K562 (cell line): ENCODE measurements around the gene CENPT. TPM values are rescaled to one million over a fixed set of nuclear protein-coding genes. Genes with fewer than 3 reads are reported as not detected.

Experiments
- CC2D1A ChIP-seq: fragments of 450-650 bp; IDR thresholded peaks from 2 replicates; pipeline ENCODE4 v1.6.1; 2017; ENCODE audit warnings: mild to moderate bottlenecking
- EP300 ChIP-seq: IDR thresholded peaks from 2 replicates; pipeline ENCODE4 v1.6.1; 2012; ENCODE audit warnings: low read length, improper control_type of control experiment
- ESRRA ChIP-seq: fragments of 450-650 bp; IDR thresholded peaks from 2 replicates; pipeline ENCODE4 v1.6.1; 2014; ENCODE audit warnings: low read depth, mild to moderate bottlenecking, moderate library complexity, borderline replicate concordance
- FIP1L1 ChIP-seq: fragments of 200-400 bp; formaldehyde crosslinking; IDR thresholded peaks from 2 replicates; pipeline ENCODE4 v1.6.1; 2018; ENCODE audit warnings: mild to moderate bottlenecking, low read depth, low read length; ENCODE audit not compliant: poor library complexity, severe bottlenecking
- FOXK1 ChIP-seq: sonication (generic); formaldehyde crosslinking; IDR thresholded peaks from 2 replicates; pipeline ENCODE4 v1.8.0; 2022; ENCODE audit warnings: missing genetic modification reagents, mild to moderate bottlenecking, borderline replicate concordance
- GATAD2B ChIP-seq: fragments of 450-650 bp; IDR thresholded peaks from 2 replicates; pipeline ENCODE4 v1.6.1; 2017; ENCODE audit warnings: mild to moderate bottlenecking, borderline replicate concordance
- HDAC2 ChIP-seq: fragments of 450-650 bp; IDR thresholded peaks from 2 replicates; pipeline ENCODE4 v1.6.1; 2016; ENCODE audit warnings: mild to moderate bottlenecking
- KDM1A ChIP-seq, 2 experiments: fragments of 450-650 bp; IDR thresholded peaks; 2 replicates each; pipeline ENCODE4 v1.6.1; 2016; ENCODE audit warnings: mild to moderate bottlenecking in 2 of 2
- MBD2 ChIP-seq: sonication (generic); IDR thresholded peaks from 2 replicates; pipeline ENCODE4 v1.6.1; 2016; ENCODE audit warnings: low read depth, borderline replicate concordance
- NFRKB ChIP-seq: fragments of 450-650 bp; IDR thresholded peaks from 2 replicates; pipeline ENCODE4 v1.6.1; 2016; ENCODE audit warnings: low read depth
- NRF1 ChIP-seq, 2 experiments: fragments of 450-650 bp; IDR thresholded peaks in 1 of 2; conservative IDR thresholded peaks in 1 of 2; 2 replicates each; pipeline ENCODE4 v1.6.1; 2014; ENCODE audit warnings: mild to moderate bottlenecking in 2 of 2
- RFX5 ChIP-seq: IDR thresholded peaks from 2 replicates; pipeline ENCODE4 v1.6.1; 2011; ENCODE audit warnings: low read depth, mild to moderate bottlenecking, improper control_type of control experiment, low read length
- TCFL5 ChIP-seq: fragments of 250-450 bp; sonication (Bioruptor Pico); conservative IDR thresholded peaks from 2 replicates; pipeline ENCODE4 v1.6.1; 2021; ENCODE audit warnings: mild to moderate bottlenecking, moderate library complexity, matching md5 sums
- ZFP1 ChIP-seq: fragments of 450-650 bp; formaldehyde crosslinking; IDR thresholded peaks from 2 replicates; pipeline ENCODE4 v1.4.0; 2020; ENCODE audit warnings: mild to moderate bottlenecking, mixed read lengths
- ZNF121 ChIP-seq: sonication (generic); formaldehyde crosslinking; conservative IDR thresholded peaks from 2 replicates; pipeline ENCODE4 v1.8.0; 2022; ENCODE audit warnings: missing genetic modification reagents
- ZNF75A ChIP-seq: fragments of 450-650 bp; formaldehyde crosslinking; IDR thresholded peaks from 2 replicates; pipeline ENCODE4 v1.4.0; 2020; ENCODE audit warnings: mild to moderate bottlenecking
- ZNF766 ChIP-seq: fragments of 200-800 bp; sonication (Bioruptor generic); conservative IDR thresholded peaks from 2 replicates; pipeline ENCODE4 v1.6.1; 2016; ENCODE audit warnings: missing genetic modification characterization, missing compliant biosample characterization
- ZNF780A ChIP-seq: fragments of 250-450 bp; sonication (Bioruptor Pico); IDR thresholded peaks from 2 replicates; pipeline ENCODE4 v1.5.0; 2021; ENCODE audit warnings: mild to moderate bottlenecking
- polyA plus RNA-seq, 8 experiments: library from polyadenylated mRNA; depleted of rRNA in 4 of 8; stranded (reverse) in 5 of 8; unstranded in 3 of 8; fragments of >200 nt; fragmentation: Nextera tagmentation in 2 of 8; fragmentation: Illumina TruSeq in 1 of 8; extraction: Ambion mirVana in 2 of 8; extraction: Trizol in 1 of 8; gene quantifications; 2 replicates each; pipeline versions ENCODE4 v1.2.1 to v1.2.3, GENCODE V29; 2011 to 2014; ENCODE audit warnings: inconsistent platforms in 1 of 8, missing spikeins in 1 of 8
- total RNA-seq, 7 experiments: library from RNA; depleted of rRNA in 6 of 7; stranded (reverse); fragments of >200 nt in 6 of 7; fragmentation: Illumina TruSeq in 2 of 7; extraction: Trizol in 2 of 7; gene quantifications; 2 replicates each; pipeline versions ENCODE4 v1.2.1 to v1.2.3, GENCODE V29; 2011 to 2021; ENCODE audit warnings: low replicate concordance in 1 of 7
- TF ChIP-seq, protein P1 (sequence below), 2 experiments: fragments of 450-650 bp in 1 of 2; sonication (generic) in 1 of 2; formaldehyde crosslinking in 1 of 2; IDR thresholded peaks in 1 of 2; conservative IDR thresholded peaks in 1 of 2; 2 replicates each; pipeline versions ENCODE4 v1.6.1 to v1.8.1; 2016 to 2023; ENCODE audit warnings: mild to moderate bottlenecking in 2 of 2, moderate library complexity in 2 of 2, inconsistent platforms in 1 of 2, missing genetic modification reagents in 1 of 2
- TF ChIP-seq, protein P2 (sequence below): fragments of 250-450 bp; sonication (Bioruptor Pico); IDR thresholded peaks from 2 replicates; pipeline ENCODE4 v1.4.0; 2020; ENCODE audit warnings: mild to moderate bottlenecking, moderate library complexity
- TF ChIP-seq, protein P3 (sequence below): fragments of 450-650 bp; formaldehyde crosslinking; IDR thresholded peaks from 2 replicates; pipeline ENCODE4 v1.4.0; 2020; ENCODE audit warnings: mild to moderate bottlenecking, moderate library complexity
- TF ChIP-seq, protein P4 (sequence below): fragments of 450-650 bp; IDR thresholded peaks from 2 replicates; pipeline ENCODE4 v1.7.1; 2018; ENCODE audit warnings: mild to moderate bottlenecking, low read depth; ENCODE audit not compliant: partially characterized antibody

The CENPT gene
- total and polyA plus RNA-seq, 9 of the 15 experiments (the other 6 are each of a cell fraction or from before 2014, with no cell fraction given), result 3.6 to 94.2 (median 44.1) TPM

DNA sequence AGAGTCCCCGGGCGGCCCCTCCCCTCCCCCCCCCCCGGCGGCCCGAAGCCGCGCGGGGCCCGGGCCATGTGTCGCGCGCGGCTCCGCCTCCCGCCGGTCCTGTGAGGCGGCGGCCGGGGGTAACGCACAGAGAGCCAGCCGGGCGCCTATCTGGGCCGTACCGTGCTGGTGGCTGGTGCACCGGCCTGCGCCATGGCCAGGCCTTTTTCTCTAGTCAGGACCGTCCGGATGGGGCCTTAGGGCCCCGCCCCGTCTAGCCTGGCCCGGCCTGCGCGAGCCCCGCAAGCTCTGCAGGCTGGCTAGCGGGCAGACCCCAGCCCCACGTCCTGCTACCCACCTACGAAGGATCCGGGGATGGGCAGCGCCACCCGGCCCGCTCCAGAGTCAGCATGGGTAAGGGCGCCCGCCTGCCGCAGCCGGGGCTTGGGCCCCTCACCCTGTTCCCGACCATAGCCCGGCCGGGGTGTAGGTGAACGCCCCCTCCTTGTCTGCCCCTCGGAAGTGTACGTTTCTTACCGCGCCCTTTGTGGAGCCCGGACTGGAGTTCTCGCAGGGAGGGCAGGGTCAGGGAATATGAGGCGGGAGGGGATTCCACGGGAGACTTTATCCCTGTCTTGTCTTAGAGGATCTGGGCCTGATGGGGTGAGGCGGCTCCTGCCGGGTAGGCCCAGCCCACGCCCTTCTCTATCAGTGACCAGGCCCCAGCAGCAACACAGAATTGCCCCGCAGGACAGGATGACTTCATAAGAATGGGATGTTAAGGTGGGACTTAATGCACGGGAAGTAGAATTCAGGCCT, at the start of gene CENPT (continued):
- TF ChIP-seq TCFL5 (CRISPR knock-in tag), result no peak
- peak; percentile 85; the same call in 1 of the 2 replicates for TF ChIP-seq FOXK1 (CRISPR knock-in tag)
- no peak for TF ChIP-seq EP300
- no peak for TF ChIP-seq RFX5
- no peak for TF ChIP-seq ZNF75A (CRISPR knock-in tag)
- TF ChIP-seq ZFP1 (CRISPR knock-in tag), result no peak
- no peak for TF ChIP-seq ESRRA
- peak in 1 of 2 experiments; percentile 25; a peak in 1 of 4 replicates for TF ChIP-seq KDM1A (IDR thresholded peaks at IDR 0.05)
- peak; percentile 60; the same call in 1 of the 2 replicates for TF ChIP-seq GATAD2B
- TF ChIP-seq ZNF780A (CRISPR knock-in tag), result no peak
- no peak for TF ChIP-seq CC2D1A
- TF ChIP-seq, protein P1, sequence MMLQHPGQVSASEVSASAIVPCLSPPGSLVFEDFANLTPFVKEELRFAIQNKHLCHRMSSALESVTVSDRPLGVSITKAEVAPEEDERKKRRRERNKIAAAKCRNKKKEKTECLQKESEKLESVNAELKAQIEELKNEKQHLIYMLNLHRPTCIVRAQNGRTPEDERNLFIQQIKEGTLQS (IDR thresholded peaks at IDR 0.05), result peak; percentile 77
- TF ChIP-seq, protein P1 (CRISPR knock-in tag; conservative IDR thresholded peaks at IDR 0.05), result peak; percentile 78; the same call in 1 of the 2 replicates
- TF ChIP-seq, protein P2, sequence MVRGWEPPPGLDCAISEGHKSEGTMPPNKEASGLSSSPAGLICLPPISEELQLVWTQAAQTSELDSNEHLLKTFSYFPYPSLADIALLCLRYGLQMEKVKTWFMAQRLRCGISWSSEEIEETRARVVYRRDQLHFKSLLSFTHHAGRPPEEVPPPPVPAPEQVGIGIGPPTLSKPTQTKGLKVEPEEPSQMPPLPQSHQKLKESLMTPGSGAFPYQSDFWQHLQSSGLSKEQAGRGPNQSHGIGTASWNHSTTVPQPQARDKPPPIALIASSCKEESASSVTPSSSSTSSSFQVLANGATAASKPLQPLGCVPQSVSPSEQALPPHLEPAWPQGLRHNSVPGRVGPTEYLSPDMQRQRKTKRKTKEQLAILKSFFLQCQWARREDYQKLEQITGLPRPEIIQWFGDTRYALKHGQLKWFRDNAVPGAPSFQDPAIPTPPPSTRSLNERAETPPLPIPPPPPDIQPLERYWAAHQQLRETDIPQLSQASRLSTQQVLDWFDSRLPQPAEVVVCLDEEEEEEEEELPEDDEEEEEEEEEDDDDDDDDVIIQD (CRISPR knock-in tag), result no peak
- TF ChIP-seq, protein P3, sequence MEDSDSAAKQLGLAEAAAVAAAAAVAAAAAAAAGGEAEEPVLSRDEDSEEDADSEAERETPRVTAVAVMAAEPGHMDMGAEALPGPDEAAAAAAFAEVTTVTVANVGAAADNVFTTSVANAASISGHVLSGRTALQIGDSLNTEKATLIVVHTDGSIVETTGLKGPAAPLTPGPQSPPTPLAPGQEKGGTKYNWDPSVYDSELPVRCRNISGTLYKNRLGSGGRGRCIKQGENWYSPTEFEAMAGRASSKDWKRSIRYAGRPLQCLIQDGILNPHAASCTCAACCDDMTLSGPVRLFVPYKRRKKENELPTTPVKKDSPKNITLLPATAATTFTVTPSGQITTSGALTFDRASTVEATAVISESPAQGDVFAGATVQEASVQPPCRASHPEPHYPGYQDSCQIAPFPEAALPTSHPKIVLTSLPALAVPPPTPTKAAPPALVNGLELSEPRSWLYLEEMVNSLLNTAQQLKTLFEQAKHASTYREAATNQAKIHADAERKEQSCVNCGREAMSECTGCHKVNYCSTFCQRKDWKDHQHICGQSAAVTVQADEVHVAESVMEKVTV, result no peak
- TF ChIP-seq FIP1L1, result peak; percentile 36
- no peak for TF ChIP-seq NFRKB
- no peak for TF ChIP-seq MBD2
- TF ChIP-seq HDAC2, result 0 out of 2 replicates have a peak, but pooled peaks have one; percentile 27
- TF ChIP-seq, protein P4, sequence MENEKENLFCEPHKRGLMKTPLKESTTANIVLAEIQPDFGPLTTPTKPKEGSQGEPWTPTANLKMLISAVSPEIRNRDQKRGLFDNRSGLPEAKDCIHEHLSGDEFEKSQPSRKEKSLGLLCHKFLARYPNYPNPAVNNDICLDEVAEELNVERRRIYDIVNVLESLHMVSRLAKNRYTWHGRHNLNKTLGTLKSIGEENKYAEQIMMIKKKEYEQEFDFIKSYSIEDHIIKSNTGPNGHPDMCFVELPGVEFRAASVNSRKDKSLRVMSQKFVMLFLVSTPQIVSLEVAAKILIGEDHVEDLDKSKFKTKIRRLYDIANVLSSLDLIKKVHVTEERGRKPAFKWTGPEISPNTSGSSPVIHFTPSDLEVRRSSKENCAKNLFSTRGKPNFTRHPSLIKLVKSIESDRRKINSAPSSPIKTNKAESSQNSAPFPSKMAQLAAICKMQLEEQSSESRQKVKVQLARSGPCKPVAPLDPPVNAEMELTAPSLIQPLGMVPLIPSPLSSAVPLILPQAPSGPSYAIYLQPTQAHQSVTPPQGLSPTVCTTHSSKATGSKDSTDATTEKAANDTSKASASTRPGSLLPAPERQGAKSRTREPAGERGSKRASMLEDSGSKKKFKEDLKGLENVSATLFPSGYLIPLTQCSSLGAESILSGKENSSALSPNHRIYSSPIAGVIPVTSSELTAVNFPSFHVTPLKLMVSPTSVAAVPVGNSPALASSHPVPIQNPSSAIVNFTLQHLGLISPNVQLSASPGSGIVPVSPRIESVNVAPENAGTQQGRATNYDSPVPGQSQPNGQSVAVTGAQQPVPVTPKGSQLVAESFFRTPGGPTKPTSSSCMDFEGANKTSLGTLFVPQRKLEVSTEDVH, result no peak
- TF ChIP-seq ZNF766 (CRISPR knock-in tag), result no peak; the same call in 1 of the 2 replicates
- no peak for TF ChIP-seq ZNF121 (CRISPR knock-in tag)
- no peak for TF ChIP-seq NRF1 (conservative IDR thresholded peaks at IDR 0.05 in 1 of 2, IDR thresholded peaks at IDR 0.05 in 1 of 2)
